A549 (cell line): ENCODE results near the gene PGM2L1. TPM values are rescaled to one million over a fixed set of nuclear protein-coding genes. Genes with fewer than 3 reads are reported as not detected.

Experiments used
- ATAC-seq, 2 experiments: fragments of 200-7000 bp in 1 of 2; fragments of >200 bp in 1 of 2; cut with Nextera tagmentation in 1 of 2; cut with Tn5 transposase in 1 of 2; 3 replicates each; pipeline versions ENCODE4 v1.8.0 to v1.9.1; 2018 to 2020; ENCODE audit warnings: mild to moderate bottlenecking in 1 of 2, moderate library complexity in 1 of 2
- CTCF ChIA-PET: fragments of 300-600 bp; sonication (Branson Sonifier 250); formaldehyde crosslinking; extraction: SDS; loops from one replicate; lab custom pipeline; 2021; ENCODE audit warnings: antibody characterized with exemption, inconsistent platforms; lab: Yijun Ruan, JAX
- POLR2A ChIA-PET: fragments of 350-600 bp; formaldehyde crosslinking; extraction: SDS; loops from one replicate; lab custom pipeline; 2021; ENCODE audit warnings: antibody characterized with exemption, inconsistent platforms; lab: Yijun Ruan, JAX
- DNase-seq, 2 experiments: peaks; one replicate each; pipeline versions ENCODE4 v3.0.0 to v3.0.0-alpha.2; 2011 to 2016; ENCODE audit warnings: low read depth in 1 of 2, low spot score in 1 of 2
- FAIRE-seq: peaks from 2 replicates; lab custom pipeline; 2011; peaks lifted over from hg19 to GRCh38; lab: Jason Lieb, UNC
- H3K27ac ChIP-seq, 2 experiments: fragments of >200 bp; sonication (Bioruptor Twin); formaldehyde crosslinking; 3 replicates each; pipeline ENCODE4 v1.5.1; 2016 to 2017
- H3K4me1 ChIP-seq: fragments of >200 bp; sonication (Bioruptor Twin); formaldehyde crosslinking; 3 replicates; pipeline ENCODE4 v1.6.1; 2016
- H3K4me2 ChIP-seq: fragments of >200 bp; sonication (Bioruptor Twin); formaldehyde crosslinking; 3 replicates; pipeline ENCODE4 v1.6.1; 2016
- H3K4me3 ChIP-seq: fragments of >200 bp; sonication (Bioruptor Twin); formaldehyde crosslinking; 3 replicates; pipeline ENCODE4 v1.5.1; 2016
- H3K9me3 ChIP-seq: fragments of >200 bp; sonication (Bioruptor Twin); formaldehyde crosslinking; 3 replicates; pipeline ENCODE4 v1.6.1; 2016
- BHLHE40 ChIP-seq: IDR thresholded peaks from 2 replicates; pipeline ENCODE4 v1.6.1; 2012; ENCODE audit warnings: low read depth, low read length, inconsistent platforms
- CEBPB ChIP-seq, 2 experiments: fragments of >200 bp in 1 of 2; sonication (Bioruptor Twin) in 1 of 2; formaldehyde crosslinking in 1 of 2; IDR thresholded peaks; 2 replicates each; pipeline ENCODE4 v1.6.1; 2012 to 2016
- CTCF ChIP-seq: fragments of >200 bp; sonication (Bioruptor Twin); formaldehyde crosslinking; IDR thresholded peaks from 3 replicates; pipeline ENCODE4 v1.5.1; 2016
- EHF ChIP-seq: fragments of 250-450 bp; sonication (Bioruptor Pico); IDR thresholded peaks from 2 replicates; pipeline ENCODE4 v1.5.0; 2020; ENCODE audit warnings: mild to moderate bottlenecking
- EHMT2 ChIP-seq: fragments of 200-600 bp; sonication (generic); IDR thresholded peaks from 2 replicates; pipeline ENCODE4 v1.6.1; 2016; ENCODE audit warnings: antibody characterized with exemption, low read depth, mild to moderate bottlenecking, moderate library complexity
- HES2 ChIP-seq: fragments of >200 bp; sonication (Bioruptor Twin); formaldehyde crosslinking; IDR thresholded peaks from 2 replicates; pipeline ENCODE4 v1.6.1; 2016
- HOXA7 ChIP-seq: fragments of 250-450 bp; sonication (Bioruptor Pico); IDR thresholded peaks from 2 replicates; pipeline ENCODE4 v1.5.0; 2020; ENCODE audit warnings: mild to moderate bottlenecking, moderate library complexity
- HOXB13 ChIP-seq: fragments of 250-450 bp; sonication (Bioruptor Pico); IDR thresholded peaks from 2 replicates; pipeline ENCODE4 v1.5.0; 2020; ENCODE audit warnings: low read depth, mild to moderate bottlenecking, moderate library complexity
- HOXB5 ChIP-seq: fragments of 250-450 bp; sonication (Bioruptor Pico); IDR thresholded peaks from 2 replicates; pipeline ENCODE4 v1.5.0; 2020; ENCODE audit warnings: mild to moderate bottlenecking, moderate library complexity
- JUN ChIP-seq, 2 experiments: fragments of >200 bp; sonication (Bioruptor Twin); formaldehyde crosslinking; IDR thresholded peaks; 2 replicates in 1 of 2; 3 replicates in 1 of 2; pipeline ENCODE4 v1.6.1; 2016 to 2017
- KDM1A ChIP-seq: fragments of 200-600 bp; sonication (generic); IDR thresholded peaks from 2 replicates; pipeline ENCODE4 v1.6.1; 2016; ENCODE audit warnings: low read depth, mild to moderate bottlenecking
- MAX ChIP-seq: IDR thresholded peaks from 2 replicates; pipeline ENCODE4 v1.6.1; 2012
- MAZ ChIP-seq: fragments of 150-350 bp; IDR thresholded peaks from 2 replicates; pipeline ENCODE4 v1.6.1; 2014; ENCODE audit warnings: antibody characterized with exemption, low read depth, low read length, borderline replicate concordance
- MYC ChIP-seq: IDR thresholded peaks from 2 replicates; pipeline ENCODE4 v1.6.1; 2012; ENCODE audit warnings: mild to moderate bottlenecking, inconsistent platforms, low read length, improper control_type of control experiment, borderline replicate concordance
- NR3C1 ChIP-seq: fragments of >200 bp; sonication (Bioruptor Twin); formaldehyde crosslinking; IDR thresholded peaks from 3 replicates; pipeline ENCODE4 v1.6.1; 2017
- PHF8 ChIP-seq: fragments of 200-600 bp; sonication (generic); IDR thresholded peaks from 2 replicates; pipeline ENCODE4 v1.6.1; 2016; ENCODE audit warnings: low read depth, mild to moderate bottlenecking, antibody characterized with exemption, moderate library complexity, borderline replicate concordance
- POLR2A ChIP-seq: IDR thresholded peaks from 2 replicates; pipeline ENCODE4 v1.6.1; 2012; ENCODE audit warnings: mild to moderate bottlenecking, low read length
- RAD21 ChIP-seq, 2 experiments: fragments of >200 bp in 1 of 2; sonication (Bioruptor Twin) in 1 of 2; formaldehyde crosslinking in 1 of 2; IDR thresholded peaks in 1 of 2; conservative IDR thresholded peaks in 1 of 2; 2 replicates in 1 of 2; 3 replicates in 1 of 2; pipeline ENCODE4 v1.6.1; 2012 to 2018; ENCODE audit warnings: inconsistent platforms in 1 of 2
- RARB ChIP-seq: fragments of 250-450 bp; sonication (Bioruptor Pico); IDR thresholded peaks from 2 replicates; pipeline ENCODE4 v1.8.0; 2021; ENCODE audit warnings: mild to moderate bottlenecking, moderate library complexity
- RNF2 ChIP-seq: fragments of 200-600 bp; sonication (generic); IDR thresholded peaks from 2 replicates; pipeline ENCODE4 v1.6.1; 2016; ENCODE audit warnings: low read depth, mild to moderate bottlenecking, antibody characterized with exemption, moderate library complexity, borderline replicate concordance
- SMC3 ChIP-seq: fragments of >200 bp; sonication (Bioruptor Twin); formaldehyde crosslinking; IDR thresholded peaks from 3 replicates; pipeline ENCODE4 v1.6.1; 2018; ENCODE audit warnings: inconsistent platforms
- TFCP2L1 ChIP-seq: fragments of 250-450 bp; sonication (Bioruptor Pico); IDR thresholded peaks from 2 replicates; pipeline ENCODE4 v1.5.0; 2021; ENCODE audit warnings: mild to moderate bottlenecking
- TP53 ChIP-seq: fragments of 250-450 bp; sonication (Bioruptor Pico); IDR thresholded peaks from 2 replicates; pipeline ENCODE4 v1.5.0; 2021; ENCODE audit warnings: mild to moderate bottlenecking, moderate library complexity
- USF2 ChIP-seq: fragments of 450-650 bp; IDR thresholded peaks from 2 replicates; pipeline ENCODE4 v1.6.1; 2014; ENCODE audit warnings: antibody characterized with exemption
- ZFP36 ChIP-seq: fragments of 450-650 bp; IDR thresholded peaks from 2 replicates; pipeline ENCODE4 v1.6.1; 2014; ENCODE audit warnings: borderline replicate concordance; ENCODE audit not compliant: partially characterized antibody
- WGBS: methylation state at CpG from one replicate; pipeline ENCODE4 v1.1.6; 2017; ENCODE audit errors: missing lambda C conversion rate; 5-methylcytosine and 5-hydroxymethylcytosine counted together
- polyA plus RNA-seq, 4 experiments: library from polyadenylated mRNA; depleted of rRNA in 3 of 4; stranded (reverse); fragments of >200 nt; fragmentation: RNase III in 1 of 4; extraction: RNeasy Plus Mini Kit Qiagen cat#74134 plus additional on column Dnase treatment in 1 of 4; gene quantifications; 2 replicates in 3 of 4; 3 replicates in 1 of 4; pipeline ENCODE4 v1.2.3, GENCODE V29; 2011 to 2017
- TF ChIP-seq, protein P1 (sequence below): IDR thresholded peaks from 2 replicates; pipeline ENCODE4 v1.6.1; 2012; ENCODE audit warnings: low read depth, borderline replicate concordance

The PGM2L1 gene
- polyA plus RNA-seq, 2 of the 4 experiments (the other 2 are of a cell fraction), result 21.8 to 23.5 TPM

- no peak overlapping the region for H3K4me3 ChIP-seq
- peak overlapping the region; percentile 89 for H3K4me2 ChIP-seq
- TF ChIP-seq RNF2 (no peak), MAX (no peak), SMC3 (no peak), MAZ (no peak), EHMT2 (no peak), USF2 (no peak), CTCF (no peak), POLR2A (no peak), PHF8 (no peak), BHLHE40 (no peak), CEBPB (IDR thresholded peaks at IDR 0.05) (no peak), KDM1A (no peak), RAD21 (conservative IDR thresholded peaks at IDR 0.05 in 1 of 2, IDR thresholded peaks at IDR 0.05 in 1 of 2) (no peak), HOXA7 (CRISPR knock-in tag) (no peak)
- TF ChIP-seq, all 56 proteins: peak for 0
- peaks cover 68% of the 10 kb centered on the region for H3K4me1 ChIP-seq
- ChIA-PET CTCF (no interaction called here), POLR2A (no interaction called here)
- DNase-seq (no peak), ATAC-seq (no peak), FAIRE-seq (no peak)
- peaks cover 5% of the 10 kb centered on the region; the same call in 2 of the 3 replicates for H3K9me3 ChIP-seq
- 70% methylated on average over 1 of the region's 1 CpG for WGBS
- peak overlapping the region; percentile 55 to 91 for H3K27ac ChIP-seq
Measured at GRCh38 chr11:74307434-74307833, 90.8 kb downstream of the PGM2L1 start.

DNA sequence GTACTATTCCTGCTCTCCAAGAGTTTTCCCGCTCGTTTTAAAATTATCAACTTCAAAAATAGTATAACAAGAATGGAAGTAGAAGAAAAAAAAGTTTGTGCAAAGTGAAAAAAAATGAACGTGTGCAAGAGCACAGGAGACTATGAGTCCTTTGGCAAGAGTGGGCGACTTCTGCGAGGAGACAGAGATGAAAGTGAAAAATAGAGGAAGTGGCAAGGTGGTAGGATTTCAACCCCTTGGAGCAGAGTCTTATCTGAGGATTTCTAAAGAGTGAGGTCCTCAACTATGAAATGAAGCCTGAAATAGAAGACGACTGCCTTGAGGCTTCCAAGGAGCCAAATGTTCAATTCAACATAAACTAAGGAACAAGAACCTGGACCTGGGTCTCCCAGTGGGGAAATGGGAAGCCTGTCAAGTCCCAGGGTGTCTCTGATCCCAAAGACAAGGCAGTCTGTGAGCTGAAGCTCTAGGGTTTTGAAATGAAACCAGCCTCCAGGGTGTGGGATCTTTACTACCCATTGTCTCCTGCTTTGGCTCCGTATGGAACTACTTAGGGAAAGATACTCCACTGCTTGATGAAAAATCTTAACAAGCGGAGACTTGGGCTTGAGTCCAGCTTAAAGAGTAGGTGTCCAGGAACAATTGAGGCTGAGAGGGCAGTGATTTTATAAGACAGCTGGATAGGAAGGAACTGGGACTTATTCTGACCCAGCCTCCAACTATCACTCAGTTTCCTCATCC lies 91.6 kb downstream of the PGM2L1 start:
- peaks cover 62% of the 10 kb centered on the region for H3K4me1 ChIP-seq
- TF ChIP-seq RAD21 (conservative IDR thresholded peaks at IDR 0.05 in 1 of 2, IDR thresholded peaks at IDR 0.05 in 1 of 2) (no peak), JUN (IDR thresholded peaks at IDR 0.05) (no peak), HES2 (no peak), HOXB13 (CRISPR knock-in tag) (no peak), RNF2 (no peak), RARB (CRISPR knock-in tag) (no peak), ZFP36 (no peak), TP53 (CRISPR knock-in tag) (no peak), TFCP2L1 (CRISPR knock-in tag) (no peak), NR3C1 (no peak), EHF (CRISPR knock-in tag) (no peak), MYC (no peak), HOXB5 (CRISPR knock-in tag) (no peak), MAZ (no peak)
- TF ChIP-seq, protein P1, sequence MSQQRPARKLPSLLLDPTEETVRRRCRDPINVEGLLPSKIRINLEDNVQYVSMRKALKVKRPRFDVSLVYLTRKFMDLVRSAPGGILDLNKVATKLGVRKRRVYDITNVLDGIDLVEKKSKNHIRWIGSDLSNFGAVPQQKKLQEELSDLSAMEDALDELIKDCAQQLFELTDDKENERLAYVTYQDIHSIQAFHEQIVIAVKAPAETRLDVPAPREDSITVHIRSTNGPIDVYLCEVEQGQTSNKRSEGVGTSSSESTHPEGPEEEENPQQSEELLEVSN, result no peak
- H3K9me3 ChIP-seq, result no peaks in the 10 kb centered on the region
- CTCF ChIA-PET, result interaction anchor here (0.6 to 1.5 kb wide), 2 partner anchors 13 to 70 kb away, joined by 3 read pairs; no protein-coding TSS in a partner anchor
- FAIRE-seq (no peak), DNase-seq (no peak), ATAC-seq (no peak)
- H3K27ac ChIP-seq, result peak overlapping the region; percentile 55 to 91; a peak in 4 of 6 replicates
- 89% methylated on average over 8 of the region's 8 CpGs for WGBS
- peak overlapping the region; percentile 89 for H3K4me2 ChIP-seq
- no peak overlapping the region for H3K4me3 ChIP-seq
- POLR2A ChIA-PET, result no interaction called here
